LNCAP (cell line): Measurements from ENCODE around the gene SHISA9.

Experiments used
- TF ChIP-seq, protein P1 (sequence below): fragments of 450-650 bp; IDR thresholded peaks from 2 replicates; pipeline ENCODE4 v1.5.1; 2017; ENCODE audit warnings: mild to moderate bottlenecking

SHISA9 gene

DNA sequence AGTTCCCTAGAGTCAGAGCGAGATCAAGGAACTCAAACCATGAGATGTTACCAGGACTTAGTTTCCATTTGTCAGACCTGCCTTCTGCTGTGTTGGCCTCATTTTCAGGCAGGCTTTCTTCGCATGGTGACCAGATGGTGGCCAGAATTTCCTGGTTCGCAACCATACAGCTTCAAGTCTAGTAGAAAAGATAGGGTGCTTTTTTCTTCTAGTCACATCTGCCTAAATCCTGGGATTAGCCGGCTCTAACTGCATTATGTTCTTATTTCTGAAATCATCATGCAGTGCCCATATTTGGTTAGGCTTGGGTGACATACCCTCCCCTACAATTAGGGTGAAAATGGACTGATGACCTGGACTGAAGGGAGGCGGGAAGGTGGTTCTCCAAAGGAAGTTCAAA lies 131.5 kb downstream of the SHISA9 start:
- TF ChIP-seq, protein P1, sequence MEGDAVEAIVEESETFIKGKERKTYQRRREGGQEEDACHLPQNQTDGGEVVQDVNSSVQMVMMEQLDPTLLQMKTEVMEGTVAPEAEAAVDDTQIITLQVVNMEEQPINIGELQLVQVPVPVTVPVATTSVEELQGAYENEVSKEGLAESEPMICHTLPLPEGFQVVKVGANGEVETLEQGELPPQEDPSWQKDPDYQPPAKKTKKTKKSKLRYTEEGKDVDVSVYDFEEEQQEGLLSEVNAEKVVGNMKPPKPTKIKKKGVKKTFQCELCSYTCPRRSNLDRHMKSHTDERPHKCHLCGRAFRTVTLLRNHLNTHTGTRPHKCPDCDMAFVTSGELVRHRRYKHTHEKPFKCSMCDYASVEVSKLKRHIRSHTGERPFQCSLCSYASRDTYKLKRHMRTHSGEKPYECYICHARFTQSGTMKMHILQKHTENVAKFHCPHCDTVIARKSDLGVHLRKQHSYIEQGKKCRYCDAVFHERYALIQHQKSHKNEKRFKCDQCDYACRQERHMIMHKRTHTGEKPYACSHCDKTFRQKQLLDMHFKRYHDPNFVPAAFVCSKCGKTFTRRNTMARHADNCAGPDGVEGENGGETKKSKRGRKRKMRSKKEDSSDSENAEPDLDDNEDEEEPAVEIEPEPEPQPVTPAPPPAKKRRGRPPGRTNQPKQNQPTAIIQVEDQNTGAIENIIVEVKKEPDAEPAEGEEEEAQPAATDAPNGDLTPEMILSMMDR: no peak

DNA sequence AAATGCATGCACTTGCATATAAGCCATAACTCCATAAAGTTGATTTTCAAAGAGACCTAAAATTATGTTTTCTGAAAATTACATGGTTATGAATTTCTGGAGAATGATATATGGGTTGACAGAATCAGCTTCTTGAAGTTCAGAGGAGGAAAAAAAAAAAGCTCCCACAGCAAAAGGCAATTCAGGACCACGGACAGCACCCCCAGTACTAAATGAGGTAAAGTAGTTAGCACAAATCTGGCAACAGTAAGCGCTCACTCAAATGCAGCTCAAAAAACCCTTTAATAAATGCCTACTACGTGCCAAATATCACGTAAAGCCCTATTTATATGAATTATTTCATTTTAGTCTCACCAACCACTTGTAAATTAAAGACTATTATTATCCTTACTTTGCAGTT lies 135.2 kb downstream of the SHISA9 start:
- TF ChIP-seq, protein P1: no peak

DNA sequence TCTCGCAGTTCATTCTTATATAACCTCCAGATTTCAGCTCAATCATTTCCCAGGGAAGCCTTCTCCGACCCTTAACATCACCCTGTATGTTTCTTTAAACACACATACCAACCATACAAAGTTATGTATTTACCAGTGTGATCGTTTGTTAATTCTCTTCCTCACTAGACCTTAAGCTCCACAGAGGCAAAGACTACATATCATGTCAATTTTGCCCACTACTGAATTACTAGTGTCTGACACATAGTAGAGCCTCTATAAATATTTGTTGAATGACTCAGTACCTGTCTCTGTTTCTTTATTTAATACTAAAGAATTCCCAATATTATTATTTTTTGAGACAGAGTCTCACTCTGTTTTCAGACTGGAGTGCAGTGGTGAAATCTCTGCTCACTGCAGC lies 137.2 kb downstream of the SHISA9 start:
- TF ChIP-seq, protein P1: no peak

DNA sequence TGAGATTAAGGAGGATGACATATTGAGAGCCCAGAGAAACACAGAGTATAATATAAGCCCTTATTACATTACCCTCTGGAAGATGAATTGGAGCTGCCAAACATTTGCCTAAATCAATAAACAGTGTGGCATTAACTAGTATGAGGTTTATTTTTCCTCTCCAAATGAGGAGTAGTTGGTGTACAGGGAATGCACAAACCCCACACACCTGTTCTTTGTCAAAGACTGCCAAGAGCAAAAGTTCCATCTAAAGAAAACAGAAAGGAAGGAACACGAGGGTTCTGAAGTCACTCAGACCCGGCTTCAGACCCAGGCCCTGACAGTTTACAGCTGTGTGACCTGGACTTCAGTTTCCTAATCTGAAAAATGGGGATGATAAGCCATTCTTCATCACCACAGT lies 138.1 kb downstream of the SHISA9 start:
- TF ChIP-seq, protein P1: no peak

DNA sequence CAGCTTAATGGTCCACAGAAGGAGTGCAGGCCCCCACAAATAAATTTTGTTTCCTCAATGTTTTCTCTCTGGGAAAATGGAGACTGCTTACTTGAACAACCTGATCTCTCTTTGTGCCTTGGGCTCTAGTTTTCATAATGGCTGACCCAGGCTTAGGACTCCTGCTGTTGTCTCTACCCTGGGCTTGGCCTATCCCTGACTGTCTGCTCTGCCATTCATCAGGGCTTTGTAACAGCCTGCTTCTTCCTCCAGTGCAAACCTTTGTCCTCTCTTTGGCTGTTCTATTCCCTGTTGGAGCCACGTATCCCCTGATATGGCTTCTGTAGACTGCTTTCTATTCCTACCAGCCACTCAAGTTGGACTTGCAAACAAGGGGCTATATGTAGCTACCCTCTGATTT lies 139.8 kb downstream of the SHISA9 start:
- TF ChIP-seq, protein P1: no peak

DNA sequence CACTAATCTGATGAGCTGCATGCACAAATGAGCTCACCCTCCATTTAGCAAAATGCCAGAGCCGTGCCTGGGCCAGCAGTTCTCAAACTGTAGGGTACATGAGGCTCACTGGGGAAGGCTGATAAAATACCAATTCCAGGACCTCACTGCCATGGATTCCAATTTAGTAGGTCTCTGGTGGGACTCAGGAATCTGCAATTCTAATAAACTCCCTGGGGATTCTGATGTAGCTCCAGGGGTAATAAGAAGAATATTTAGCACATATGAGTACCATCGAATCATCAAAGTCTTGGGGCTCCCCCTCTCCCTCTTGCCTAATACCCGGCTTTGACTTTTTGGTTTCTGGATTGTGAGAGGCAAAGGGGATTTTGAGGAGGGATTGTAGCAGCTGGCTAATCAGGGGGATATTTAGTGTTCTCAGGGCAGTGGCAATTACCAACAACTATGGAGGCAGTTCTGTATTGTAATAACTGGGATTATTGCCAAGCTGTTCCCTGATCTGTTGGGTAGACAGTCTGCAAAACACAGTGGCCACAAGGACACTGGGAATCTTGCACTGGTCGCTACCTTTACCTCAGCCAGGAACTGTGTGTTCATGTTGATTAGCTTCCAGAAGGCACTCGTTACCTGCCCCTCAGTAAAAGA lies 140.4 kb downstream of the SHISA9 start:
- TF ChIP-seq, protein P1: no peak

DNA sequence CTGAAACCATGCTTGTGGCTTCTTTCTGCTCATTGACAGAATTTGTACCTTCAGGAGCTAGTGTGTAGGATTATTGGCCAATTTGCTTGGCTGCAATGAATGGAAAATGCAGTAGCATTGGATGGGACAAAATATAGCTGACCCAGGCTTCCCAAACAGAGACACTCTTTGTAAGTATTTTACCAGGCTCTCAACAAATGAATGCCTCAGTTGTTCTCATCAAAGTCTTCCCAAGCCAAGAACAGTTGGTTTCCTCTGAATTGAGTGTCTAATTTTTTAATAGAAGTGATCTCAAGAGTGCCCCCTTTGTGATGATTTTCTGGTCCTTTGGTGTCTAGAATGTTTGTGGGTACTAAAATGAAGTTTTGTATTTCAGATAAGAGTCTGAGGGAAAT lies 140.9 kb downstream of the SHISA9 start:
- TF ChIP-seq, protein P1: no peak
